SHP77 treated with DMSO at 0.1 percent for 48 hours (cell line): ENCODE results near the gene NEK7.
"Not testable (repeated sequence)": the region's sequence is repeated elsewhere in the genome, so short reads cannot be mapped to it uniquely, and the experiment has no call there.

Experiments used
- DNase-seq: peaks from one replicate; lab custom pipeline; 2025; lab: John Stamatoyannopoulos, UW

Gene NEK7

DNA sequence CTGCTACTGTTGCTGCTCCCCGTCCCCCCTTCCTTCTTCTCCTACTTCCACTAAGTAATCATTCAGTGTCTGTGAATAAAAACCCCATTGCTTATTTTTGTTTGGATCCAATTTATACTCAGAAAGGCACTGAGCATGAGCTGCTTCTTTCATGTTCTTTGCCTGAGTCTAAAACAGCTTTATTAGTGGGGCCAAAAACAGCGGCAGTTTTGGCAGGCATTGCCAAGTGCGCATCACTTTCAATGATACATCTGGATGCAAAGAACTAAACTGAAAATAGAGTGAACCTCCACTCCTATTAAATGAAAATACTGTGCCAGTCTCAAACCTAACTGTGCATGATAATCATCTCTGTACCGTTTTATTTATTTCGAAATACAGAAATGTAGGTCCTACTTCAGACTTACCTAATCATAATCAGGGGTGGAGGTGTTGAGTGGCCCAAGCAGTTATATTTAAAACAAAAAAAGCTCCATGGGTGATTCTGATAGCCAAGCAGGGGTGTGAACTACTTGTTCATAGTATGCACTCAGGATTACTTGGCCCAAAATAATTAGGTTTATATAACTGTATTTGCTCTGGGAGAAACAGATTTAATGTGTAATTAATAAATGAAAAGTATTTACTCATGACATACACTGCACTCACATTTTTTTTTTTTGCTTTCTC, 48.4 kb downstream of the NEK7 start:
- DNase-seq, result no peak

DNA sequence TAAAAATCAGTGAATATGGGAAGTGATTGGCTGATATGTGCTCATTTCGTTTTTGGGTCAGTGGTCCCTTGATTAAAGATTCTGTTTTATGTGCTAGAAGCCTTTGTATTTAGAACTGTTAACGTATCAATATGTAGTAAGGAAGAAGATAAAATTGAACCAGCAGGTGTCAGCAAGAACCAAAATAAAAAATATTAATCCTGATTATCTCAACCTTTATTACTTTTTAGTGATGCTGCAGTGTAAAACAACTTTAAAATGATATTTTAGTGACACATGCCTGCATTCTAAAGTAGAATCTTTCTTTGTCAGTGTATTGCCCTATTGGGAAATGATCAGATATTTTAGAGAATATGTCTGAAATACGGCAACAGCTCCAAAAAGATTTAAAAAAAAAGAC, 49.5 kb downstream of the NEK7 start:
- DNase-seq, result no peak

DNA sequence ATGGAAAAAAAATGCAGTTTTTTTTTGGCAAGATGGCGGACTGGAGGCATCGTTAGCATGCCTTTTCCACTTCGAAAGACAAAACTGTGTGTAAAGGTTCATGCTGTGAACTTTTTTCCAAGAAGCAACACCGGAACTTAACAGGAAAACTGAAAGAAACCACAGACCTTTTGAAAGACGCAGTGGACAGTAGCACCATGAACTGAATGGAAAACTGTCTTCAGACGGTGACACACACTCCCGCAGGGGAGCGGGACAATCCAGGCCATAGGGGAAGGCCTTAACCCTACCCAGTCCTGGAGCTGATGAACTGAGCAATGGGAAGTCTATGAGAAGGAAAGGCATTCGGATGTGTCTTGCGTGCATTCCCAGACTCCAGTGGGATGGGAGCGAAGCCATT, 54.9 kb downstream of the NEK7 start:
- no peak for DNase-seq

DNA sequence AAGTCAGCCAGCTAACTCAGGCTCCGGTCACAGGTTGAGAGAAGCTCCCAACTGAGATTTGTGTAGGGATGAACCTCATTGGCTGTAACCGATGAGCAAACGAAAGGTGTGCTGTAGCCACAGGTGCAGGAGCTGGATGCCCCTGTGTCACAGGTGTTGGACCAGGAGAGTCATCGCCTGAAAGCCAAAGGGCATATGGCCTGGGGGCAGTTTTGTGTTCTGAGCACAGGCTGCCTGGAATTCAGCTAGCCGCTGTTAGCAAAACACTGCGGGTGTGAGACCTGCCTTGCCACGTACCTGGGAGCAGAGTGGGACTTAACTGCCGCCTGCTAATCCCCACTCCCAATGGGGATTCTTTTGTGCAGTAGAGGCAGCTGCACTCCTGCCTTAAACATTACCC, 55.3 kb downstream of the NEK7 start:
- DNase-seq, result no peak

DNA sequence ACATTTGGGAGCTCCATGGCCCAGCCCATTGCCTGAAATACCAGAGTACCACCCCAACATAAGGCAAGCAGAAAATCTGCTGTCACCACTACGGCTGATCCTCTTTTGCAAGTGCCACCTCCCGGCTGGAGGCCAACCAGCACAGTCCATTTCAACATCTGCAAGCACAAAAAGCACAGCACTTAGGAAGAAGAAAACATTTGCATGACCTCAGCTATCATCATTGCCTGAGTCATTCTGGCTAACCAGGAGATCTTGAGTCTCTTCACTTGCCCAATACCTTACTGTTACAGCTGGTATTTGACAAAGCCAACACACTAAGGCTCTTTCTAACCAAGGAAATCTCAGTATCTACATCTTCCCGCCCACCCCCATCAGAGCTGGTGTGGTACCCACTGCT, 55.9 kb downstream of the NEK7 start:
- DNase-seq, result no peak

DNA sequence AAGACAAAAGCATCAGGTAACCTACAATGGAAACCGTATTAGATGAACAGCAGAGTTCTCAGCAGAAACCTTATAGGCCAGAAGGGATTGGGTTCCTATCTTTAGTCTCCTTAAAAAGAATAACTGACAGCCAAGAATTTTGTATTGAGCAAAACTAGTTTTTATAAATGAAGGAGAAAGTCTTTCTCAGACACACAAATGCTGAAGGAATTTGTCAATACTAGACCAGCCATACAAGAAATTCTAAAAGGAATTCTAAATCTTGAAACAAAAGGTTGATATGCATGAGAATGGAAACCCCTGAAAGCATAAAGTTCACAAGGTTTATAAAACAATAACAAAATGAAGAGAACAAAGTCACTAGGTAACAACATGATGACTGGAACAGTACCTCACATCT, 58.1 kb downstream of the NEK7 start:
- DNase-seq, result no peak

DNA sequence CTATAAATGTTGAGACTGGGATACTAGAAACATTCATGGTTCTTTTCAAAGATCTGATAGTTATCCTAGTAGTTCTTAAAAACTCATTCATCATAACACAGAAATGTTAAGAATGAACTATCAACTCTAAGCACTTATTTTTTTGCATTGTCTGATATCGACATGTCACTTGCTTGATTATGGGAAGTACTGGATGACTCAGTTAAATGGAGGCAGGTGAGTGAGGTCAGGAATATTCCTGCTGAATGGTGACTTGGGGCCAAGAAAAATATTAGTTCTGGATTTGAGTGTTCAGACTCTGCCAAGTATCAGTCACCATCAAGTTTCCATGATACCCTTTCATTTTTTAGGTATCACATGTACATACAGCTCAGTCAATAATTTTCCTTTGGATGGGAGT, 63.6 kb downstream of the NEK7 start:
- DNase-seq, result peak; percentile 41

DNA sequence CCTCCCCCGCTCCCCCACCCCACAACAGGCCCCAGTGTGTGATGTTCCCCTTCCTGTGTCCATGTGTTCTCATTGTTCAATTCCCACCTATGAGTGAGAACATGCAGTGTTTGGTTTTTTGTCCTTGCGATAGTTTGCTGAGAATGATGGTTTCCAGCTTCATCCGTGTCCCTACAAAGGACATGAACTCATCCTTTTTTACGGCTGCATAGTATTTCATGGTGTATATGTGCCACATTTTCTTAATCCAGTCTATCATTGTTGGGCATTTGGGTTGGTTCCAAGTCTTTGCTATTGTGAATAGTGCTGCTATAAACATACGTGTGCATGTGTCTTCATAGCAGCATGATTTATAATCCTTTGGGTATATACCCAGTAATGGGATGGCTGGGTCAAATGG, 70.2 kb downstream of the NEK7 start:
- not testable (repeated sequence) for DNase-seq

DNA sequence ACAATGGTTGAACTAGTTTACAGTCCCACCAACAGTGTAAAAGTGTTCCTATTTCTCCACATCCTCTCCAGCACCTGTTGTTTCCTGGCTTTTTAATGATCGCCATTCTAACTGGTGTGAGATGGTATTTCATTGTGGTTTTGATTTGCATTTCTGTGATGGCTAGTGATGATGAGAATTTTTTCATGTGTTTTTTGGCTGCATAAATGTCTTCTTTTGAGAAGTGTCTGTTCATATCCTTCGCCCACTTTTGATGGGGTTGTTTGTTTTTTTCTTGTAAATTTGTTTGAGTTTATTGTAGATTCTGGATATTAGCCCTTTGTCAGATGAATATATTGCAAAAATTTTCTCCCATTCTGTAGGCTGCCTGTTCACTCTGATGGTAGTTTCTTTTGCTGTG, 70.7 kb downstream of the NEK7 start:
- not testable (repeated sequence) for DNase-seq

DNA sequence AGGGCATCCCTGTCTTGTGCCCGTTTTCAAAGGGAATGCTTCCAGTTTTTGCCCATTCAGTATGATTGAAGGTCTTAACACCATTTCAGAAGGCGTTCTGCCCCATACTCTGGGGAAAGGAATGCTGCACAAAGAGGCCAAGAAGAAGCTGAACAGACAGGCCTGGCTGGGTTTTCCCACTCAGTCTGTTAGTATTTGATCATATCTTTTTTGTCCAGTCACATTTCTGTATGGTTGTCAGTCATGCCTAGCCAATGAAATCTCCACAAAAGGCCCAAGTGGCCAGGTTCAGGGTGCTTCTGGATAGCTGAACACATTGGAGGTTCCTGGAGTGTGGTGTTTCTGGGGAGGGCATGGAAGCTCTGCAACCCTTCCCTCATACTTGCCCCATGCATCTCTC, 72.1 kb downstream of the NEK7 start:
- DNase-seq, result no peak

DNA sequence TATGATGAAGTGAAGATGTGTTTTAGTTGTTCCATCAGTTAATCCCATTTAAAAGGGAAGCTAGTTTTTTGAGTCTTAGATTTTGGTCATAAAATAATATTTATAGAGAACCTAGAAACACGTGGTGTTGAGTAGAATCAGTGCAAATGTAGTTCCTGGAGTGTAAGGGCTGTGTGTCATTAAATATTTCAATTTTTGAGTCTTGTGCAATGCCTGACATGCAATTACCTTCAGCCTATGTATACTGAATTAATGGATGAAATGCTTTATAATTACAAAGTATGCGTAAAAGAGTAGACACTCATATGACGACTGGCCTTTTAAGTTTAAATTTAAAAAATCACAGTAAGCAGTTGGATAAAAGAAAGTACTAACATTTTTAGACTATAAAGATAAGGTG, 75.0 kb downstream of the NEK7 start:
- DNase-seq, result no peak

DNA sequence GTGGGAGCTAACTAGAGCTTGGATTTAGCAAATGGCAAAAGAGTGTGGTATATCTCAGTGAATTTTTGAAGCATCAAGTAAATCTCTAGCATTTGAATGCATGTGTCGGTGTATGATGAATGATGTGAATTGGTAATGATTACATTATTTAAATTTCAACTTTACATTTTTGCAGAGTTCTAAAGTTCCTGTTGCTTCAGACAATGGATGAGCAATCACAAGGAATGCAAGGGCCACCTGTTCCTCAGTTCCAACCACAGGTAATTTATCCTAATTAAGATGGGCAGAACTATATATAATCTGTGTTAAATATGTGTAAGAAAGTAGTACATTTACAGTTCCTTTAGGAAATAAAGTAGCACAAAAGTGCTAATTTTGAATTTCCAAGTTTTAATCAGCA, 75.6 kb downstream of the NEK7 start:
- DNase-seq, result no peak

DNA sequence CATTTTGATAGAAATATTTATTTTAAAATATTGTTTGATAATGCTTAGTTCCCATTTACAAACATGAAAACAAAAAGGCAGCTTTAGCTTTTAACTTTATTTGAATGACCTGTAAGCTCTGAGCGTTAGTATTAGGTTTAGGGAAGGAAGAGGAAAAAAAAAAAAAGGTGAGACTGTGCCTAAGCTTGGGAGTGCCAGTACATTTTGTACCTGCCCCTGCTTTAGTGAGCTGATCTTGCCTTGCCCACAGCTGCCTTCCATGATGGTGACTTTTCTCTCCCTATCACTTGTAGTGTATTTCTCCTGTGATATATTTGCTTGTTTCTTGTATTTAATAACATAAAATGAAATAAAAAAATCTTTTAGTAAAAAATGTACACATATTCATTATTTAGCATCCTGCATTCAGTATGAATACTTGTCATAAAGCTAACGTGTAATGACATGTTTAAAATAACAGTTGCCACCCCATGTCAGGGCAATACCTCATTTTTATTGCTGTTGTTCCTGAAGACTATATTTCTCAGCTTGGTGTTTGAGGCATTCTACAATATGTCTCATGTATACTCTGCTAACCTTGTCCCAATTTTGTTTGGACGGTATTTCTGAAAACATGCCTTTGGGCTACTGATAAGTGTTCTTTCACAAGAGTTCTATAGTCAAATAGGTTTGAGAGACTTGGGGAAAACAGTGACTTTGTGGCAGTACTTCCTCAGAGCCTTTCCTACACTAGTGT, 76.3 kb downstream of the NEK7 start:
- DNase-seq, result no peak

DNA sequence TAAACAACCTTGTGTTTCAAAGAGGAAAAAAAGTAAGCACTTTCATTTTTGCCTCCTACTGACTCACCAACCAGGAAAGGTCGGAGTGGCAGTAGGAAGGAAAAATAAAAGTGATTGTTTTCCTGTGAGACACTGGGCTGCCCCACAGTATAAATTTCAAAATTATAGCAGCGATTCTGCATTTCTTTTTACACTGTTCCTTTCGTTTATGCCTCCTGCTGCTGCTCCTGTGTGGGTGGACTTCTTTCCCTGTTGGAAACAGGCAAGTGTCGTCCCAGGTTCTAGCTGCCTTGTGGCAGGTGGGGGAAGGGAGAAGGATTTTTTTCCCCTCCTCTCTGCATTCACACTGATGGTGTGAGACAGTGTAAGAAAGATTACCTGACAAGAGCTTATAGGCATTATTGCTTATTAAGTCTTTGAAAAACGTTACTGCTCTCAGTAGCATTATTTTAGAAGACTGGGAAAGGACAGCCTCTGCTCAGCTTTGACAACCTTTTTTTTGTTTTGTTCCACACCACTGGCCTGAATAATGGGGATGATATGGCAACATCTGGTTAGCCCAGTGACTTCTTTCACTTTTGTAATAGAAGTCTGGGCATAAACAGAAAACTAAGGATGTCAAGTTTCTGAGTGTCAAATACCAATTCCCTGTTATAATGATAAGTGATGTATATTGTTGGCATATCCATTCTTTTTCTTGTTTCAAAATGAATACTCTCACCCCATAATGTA, 77.9 kb downstream of the NEK7 start:
- no peak for DNase-seq

DNA sequence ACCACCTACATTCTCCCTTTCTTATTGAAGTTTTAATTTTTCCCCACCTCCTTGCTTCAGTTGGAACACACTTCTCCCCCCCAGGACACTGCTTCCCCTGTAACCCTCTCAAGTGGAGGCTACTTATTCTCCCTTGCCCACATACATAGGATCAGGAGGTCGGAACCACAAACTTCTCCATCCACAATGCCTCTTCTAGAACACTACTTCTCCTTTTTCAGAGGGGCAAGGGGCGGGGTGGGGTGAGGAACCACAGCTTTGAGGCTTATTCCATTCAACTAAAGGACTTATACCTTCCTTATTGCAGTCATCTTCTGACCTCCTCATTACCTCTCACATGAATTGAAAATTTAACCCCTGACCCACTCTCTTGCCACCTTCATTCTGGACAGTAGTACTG, 81.3 kb downstream of the NEK7 start:
- no peak for DNase-seq

DNA sequence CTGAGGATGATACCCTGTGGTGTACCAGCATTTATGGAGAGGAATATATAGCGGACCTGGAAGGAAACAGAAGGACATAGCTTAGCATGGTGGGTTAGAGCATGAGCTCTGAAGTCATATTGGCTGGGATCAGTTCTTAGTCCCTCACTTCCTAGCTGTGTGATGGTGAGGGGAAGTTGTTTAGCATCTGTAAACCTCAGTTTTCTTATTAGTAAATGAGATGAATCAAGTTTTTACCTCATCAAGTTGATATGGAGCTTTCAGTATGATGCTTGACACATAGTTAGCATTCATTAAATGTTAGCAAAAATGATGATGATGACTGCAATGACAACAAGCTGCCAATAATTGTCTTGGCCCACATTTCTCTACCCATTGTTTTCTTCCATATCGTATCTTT, 84.8 kb downstream of the NEK7 start:
- DNase-seq, result no peak

DNA sequence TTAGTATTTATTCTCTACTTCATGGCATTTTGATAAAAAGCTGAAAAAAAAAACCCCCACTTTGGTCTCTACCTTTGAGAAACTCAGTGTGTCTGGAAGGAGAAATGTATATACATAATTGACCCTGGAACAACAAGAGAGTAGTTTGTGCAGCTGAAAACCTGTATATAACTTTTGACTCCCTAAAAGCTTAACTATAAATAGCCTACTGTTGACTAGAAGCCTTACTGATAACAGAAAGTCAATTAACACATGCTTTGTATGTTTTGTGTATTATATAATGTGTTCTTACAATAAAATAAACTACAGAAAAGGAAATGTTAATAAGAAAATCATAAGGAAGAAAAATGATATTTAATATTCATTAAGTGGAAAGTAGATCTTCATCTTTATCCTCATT, 88.0 kb downstream of the NEK7 start:
- DNase-seq, result no peak

DNA sequence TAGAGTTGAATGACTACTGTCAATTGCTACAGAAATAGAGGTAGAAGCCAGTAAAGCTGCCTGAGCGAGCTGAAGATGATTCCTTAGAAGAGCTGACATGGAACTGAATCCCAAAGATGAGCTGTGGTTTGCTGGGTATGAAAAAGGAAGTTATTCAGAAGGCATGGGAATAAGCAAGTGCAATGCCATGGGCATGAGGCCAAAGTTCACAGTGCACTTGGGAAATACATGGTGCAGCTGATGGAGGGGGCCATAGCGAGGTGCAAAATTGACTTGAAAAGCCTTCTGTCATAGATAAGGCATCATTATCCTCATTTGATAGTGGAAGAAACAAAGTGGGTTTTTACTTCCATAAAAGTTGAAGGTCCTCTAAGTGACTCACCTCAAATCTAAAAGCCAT, 88.6 kb downstream of the NEK7 start:
- DNase-seq, result no peak

DNA sequence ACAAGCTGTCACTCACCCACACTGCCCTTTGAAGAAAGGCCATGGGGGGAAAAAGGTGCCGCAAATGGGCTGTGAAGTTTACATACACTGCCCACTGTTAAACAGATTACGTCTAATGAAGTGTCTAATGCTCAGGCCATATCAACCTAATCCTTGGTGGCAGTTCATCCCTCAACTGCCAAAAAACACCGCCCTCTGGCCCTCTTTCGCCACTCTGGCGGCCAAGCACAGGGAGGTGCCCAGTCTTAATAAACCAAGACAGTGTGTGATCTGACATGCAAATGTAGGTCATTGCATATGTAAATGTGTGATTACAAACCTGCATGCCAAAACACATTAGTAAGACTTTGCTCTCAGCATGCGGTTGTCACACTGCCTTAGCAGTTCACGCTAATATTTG, 89.5 kb downstream of the NEK7 start:
- no peak for DNase-seq

DNA sequence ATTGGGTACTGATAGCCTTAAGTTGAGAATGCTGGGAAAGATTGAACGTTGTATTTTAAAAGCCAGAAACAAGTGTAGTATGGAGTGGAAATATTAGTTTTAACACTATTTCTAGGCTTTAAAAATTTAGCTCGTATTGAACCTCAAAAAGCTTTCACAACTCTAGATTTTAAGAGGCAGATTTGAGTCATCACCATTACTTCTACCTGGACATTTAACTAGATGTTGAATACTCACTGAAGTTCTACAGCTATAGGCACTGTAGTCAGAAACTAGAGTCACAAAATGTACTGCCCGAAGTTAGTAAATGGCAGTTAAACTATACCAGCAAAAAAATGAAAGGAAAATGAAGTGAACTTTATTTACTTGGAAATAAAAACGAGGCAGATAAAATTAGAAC, 96.5 kb downstream of the NEK7 start:
- no peak for DNase-seq

DNA sequence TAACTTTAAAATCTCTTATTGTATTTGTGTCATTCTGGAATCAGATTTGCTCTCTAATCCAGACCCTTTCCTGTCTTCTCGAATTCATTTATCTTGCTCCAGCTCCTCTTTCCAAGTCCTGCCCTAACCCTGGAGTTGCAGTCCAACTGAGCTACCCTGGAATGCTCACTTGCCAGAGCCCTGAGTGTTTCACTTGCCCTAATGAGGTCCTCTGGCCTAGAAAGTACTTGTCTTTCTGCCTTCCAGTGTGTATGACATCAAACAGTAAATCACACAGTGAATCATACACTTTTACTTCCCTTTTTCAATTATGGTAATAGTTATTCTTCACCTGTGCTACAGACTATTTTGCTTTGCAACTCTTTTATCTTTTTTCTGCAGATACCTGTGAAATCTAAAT, 96.9 kb downstream of the NEK7 start:
- DNase-seq, result no peak

DNA sequence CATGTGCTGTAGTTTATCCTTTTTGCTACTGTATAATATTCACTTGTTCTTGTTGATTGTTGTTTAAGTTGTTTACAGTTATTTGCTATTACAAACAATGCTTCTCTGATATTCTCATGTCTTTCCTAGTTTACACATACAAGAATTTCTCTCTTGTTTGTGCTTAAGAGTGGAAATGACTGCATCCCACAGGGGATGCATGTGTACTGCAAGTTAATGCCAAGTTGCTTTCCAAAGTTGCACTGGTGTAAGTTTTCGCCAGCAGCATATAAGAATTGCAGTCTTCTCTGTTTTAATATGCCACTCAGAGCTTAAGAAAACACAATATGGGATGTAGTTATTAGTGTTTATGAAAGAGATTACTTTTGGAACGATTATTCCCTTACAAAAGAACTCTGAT, 97.7 kb downstream of the NEK7 start:
- DNase-seq, result no peak

DNA sequence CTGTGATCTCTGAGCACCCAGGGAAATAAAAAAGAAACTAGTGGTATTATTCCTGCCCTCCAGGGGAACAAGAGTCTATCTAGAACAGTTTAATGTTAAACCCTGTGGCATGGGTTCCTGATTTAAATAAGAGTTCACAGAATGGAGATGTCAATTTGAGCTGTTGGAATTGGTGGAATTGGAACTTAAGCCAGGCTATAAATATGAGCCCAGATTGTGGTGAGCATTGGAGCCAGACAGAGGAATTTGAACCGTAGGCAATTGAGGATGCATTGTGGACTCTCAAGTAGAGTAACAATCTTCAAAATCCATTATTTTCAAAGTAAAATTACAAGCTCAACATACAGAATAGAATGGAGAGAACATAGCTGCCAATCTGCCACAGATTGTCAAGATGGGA, 98.2 kb downstream of the NEK7 start:
- no peak for DNase-seq
